HUES48 (cell line): ENCODE measurements around the gene SMIM33.

Source experiments
- H3K27ac ChIP-seq: one replicate; pipeline ENCODE4 v1.7.0; 2013; ENCODE audit warnings: low read depth, low read length, inconsistent platforms
- H3K27me3 ChIP-seq: 2 replicates; pipeline ENCODE4 v1.6.1; 2013; ENCODE audit warnings: mild to moderate bottlenecking, low read length; ENCODE audit not compliant: control insufficient read depth, insufficient read depth
- H3K36me3 ChIP-seq: 2 replicates; pipeline ENCODE4 v1.6.1; 2013; ENCODE audit warnings: low read length; ENCODE audit not compliant: control insufficient read depth, insufficient read depth
- H3K4me1 ChIP-seq: 2 replicates; pipeline ENCODE4 v1.6.1; 2013; ENCODE audit warnings: mild to moderate bottlenecking, low read length; ENCODE audit not compliant: control insufficient read depth, insufficient read depth
- H3K4me3 ChIP-seq: 2 replicates; pipeline ENCODE4 v1.5.1; 2013; ENCODE audit warnings: mild to moderate bottlenecking, low read depth, low read length
- H3K9ac ChIP-seq: 2 replicates; pipeline ENCODE4 v1.6.1; 2013; ENCODE audit warnings: mild to moderate bottlenecking, low read depth, low read length, moderate library complexity
- H3K9me3 ChIP-seq: 2 replicates; pipeline ENCODE4 v1.6.1; 2013; ENCODE audit warnings: low read length; ENCODE audit not compliant: control insufficient read depth, insufficient read depth

SMIM33 gene

GRCh38 chr5:139443831-139444453 is 26.9 kb upstream of the SMIM33 start:
- no peaks in the 10 kb centered on the region for H3K9me3 ChIP-seq
- H3K27me3 ChIP-seq: no peaks in the 10 kb centered on the region
- no peak overlapping the region for H3K27ac ChIP-seq
- peaks cover 4% of the 10 kb centered on the region; the same call in 1 of the 2 replicates for H3K4me1 ChIP-seq
- no peaks in the 10 kb centered on the region for H3K36me3 ChIP-seq
- H3K4me3 ChIP-seq: no peak overlapping the region
- H3K9ac ChIP-seq: no peak overlapping the region

- Histone ChIP-seq H3K9me3 (no peaks in the 10 kb centered on the region), H3K4me1 (no peaks in the 10 kb centered on the region), H3K27ac (no peak overlapping the region), H3K4me3 (no peak overlapping the region), H3K36me3 (no peaks in the 10 kb centered on the region), H3K27me3 (no peaks in the 10 kb centered on the region), H3K9ac (no peak overlapping the region)
These were observed 25.3 kb upstream of the SMIM33 start for GRCh38 chr5:139445325-139446170.

- no peaks in the 10 kb centered on the region for H3K27me3 ChIP-seq
- no peaks in the 10 kb centered on the region for H3K4me1 ChIP-seq
- no peaks in the 10 kb centered on the region for H3K9me3 ChIP-seq
- H3K4me3 ChIP-seq: no peak overlapping the region
- H3K36me3 ChIP-seq: no peaks in the 10 kb centered on the region
- H3K27ac ChIP-seq: no peak overlapping the region
- H3K9ac ChIP-seq: no peak overlapping the region
These were observed 23.6 kb upstream of the SMIM33 start for GRCh38 chr5:139446956-139447779.

GRCh38 chr5:139451176-139451575 is 19.6 kb upstream of the SMIM33 start:
- Histone ChIP-seq H3K4me3 (no peak overlapping the region), H3K36me3 (no peaks in the 10 kb centered on the region), H3K9me3 (no peaks in the 10 kb centered on the region), H3K27me3 (no peaks in the 10 kb centered on the region), H3K27ac (no peak overlapping the region), H3K4me1 (no peaks in the 10 kb centered on the region), H3K9ac (no peak overlapping the region)

- H3K36me3 ChIP-seq: no peaks in the 10 kb centered on the region
- H3K27me3 ChIP-seq: no peaks in the 10 kb centered on the region
- no peak overlapping the region for H3K27ac ChIP-seq
- H3K9me3 ChIP-seq: no peaks in the 10 kb centered on the region
- H3K9ac ChIP-seq: no peak overlapping the region
- no peaks in the 10 kb centered on the region for H3K4me1 ChIP-seq
- H3K4me3 ChIP-seq: no peak overlapping the region
These were observed 18.7 kb upstream of the SMIM33 start for GRCh38 chr5:139451878-139452660.

GRCh38 chr5:139453683-139454567 is 16.9 kb upstream of the SMIM33 start:
- Histone ChIP-seq H3K27me3 (no peaks in the 10 kb centered on the region), H3K9ac (no peak overlapping the region), H3K36me3 (no peaks in the 10 kb centered on the region), H3K27ac (no peak overlapping the region), H3K9me3 (no peaks in the 10 kb centered on the region), H3K4me1 (no peaks in the 10 kb centered on the region), H3K4me3 (no peak overlapping the region)

GRCh38 chr5:139454568-139455290 is 16.1 kb upstream of the SMIM33 start:
- Histone ChIP-seq H3K27me3 (no peaks in the 10 kb centered on the region), H3K36me3 (no peaks in the 10 kb centered on the region), H3K27ac (no peak overlapping the region), H3K9me3 (no peaks in the 10 kb centered on the region), H3K9ac (no peak overlapping the region), H3K4me1 (peaks cover 5% of the 10 kb centered on the region), H3K4me3 (no peak overlapping the region)

GRCh38 chr5:139456776-139457175 is 14.0 kb upstream of the SMIM33 start:
- Histone ChIP-seq H3K4me3 (no peak overlapping the region), H3K27me3 (no peaks in the 10 kb centered on the region), H3K9me3 (no peaks in the 10 kb centered on the region), H3K9ac (no peak overlapping the region), H3K4me1 (peaks cover 10% of the 10 kb centered on the region), H3K27ac (no peak overlapping the region), H3K36me3 (no peaks in the 10 kb centered on the region)

GRCh38 chr5:139457241-139457640 is 13.6 kb upstream of the SMIM33 start:
- no peaks in the 10 kb centered on the region for H3K36me3 ChIP-seq
- no peaks in the 10 kb centered on the region for H3K9me3 ChIP-seq
- H3K27ac ChIP-seq: no peak overlapping the region
- no peak overlapping the region for H3K9ac ChIP-seq
- peaks cover 15% of the 10 kb centered on the region for H3K4me1 ChIP-seq
- H3K4me3 ChIP-seq: no peak overlapping the region
- H3K27me3 ChIP-seq: no peaks in the 10 kb centered on the region
